IPS-11a (cell line): ENCODE measurements around the gene SLC35E2B.

ENCODE experiments used
- H3K4me3 ChIP-seq: one replicate; pipeline ENCODE4 v1.5.1; 2013; ENCODE audit warnings: low read depth, low read length, control low read depth

SLC35E2B gene

DNA sequence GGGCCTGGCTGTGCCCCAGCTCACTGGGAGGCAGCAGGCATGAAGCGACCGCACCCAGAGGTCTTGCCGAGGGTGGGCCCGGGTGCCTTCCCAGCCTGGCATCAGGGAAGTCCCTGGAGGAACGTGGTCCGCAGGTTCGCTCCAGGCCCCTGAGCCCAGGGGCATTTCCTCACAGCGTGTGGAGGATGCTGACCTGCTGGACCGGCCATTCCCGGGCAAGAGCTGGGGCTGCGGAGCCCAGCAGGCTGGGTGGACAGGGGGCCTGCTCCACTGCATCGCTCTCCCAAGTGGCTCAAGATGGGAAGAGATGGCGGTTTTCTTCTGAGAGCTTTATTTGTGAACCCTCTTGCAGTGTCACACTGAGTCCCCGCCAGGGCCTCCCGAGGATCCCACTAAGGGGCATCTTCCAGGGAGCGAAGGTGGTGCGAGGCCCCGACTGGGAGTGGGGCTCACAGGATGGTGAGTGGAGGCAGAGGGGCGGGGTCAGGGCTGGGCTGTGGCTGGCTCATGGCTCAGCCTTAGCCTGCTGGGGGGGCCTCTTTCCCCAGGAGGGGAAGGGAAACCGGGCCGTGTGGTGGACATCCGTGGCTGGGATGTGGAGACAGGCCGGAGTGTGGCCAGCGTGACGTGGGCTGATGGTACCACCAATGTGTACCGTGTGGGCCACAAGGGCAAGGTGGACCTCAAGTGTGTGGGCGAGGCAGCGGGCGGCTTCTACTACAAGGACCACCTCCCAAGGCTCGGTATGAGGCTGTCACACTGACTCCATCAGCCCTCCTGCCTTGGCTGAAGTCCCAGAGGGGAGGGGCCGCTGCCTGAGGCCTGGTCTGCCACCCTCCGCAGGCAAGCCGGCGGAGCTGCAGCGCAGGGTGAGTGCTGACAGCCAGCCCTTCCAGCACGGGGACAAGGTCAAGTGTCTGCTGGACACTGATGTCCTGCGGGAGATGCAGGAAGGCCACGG lies 67.9 kb downstream of the SLC35E2B start:
- no peak overlapping the region for H3K4me3 ChIP-seq

DNA sequence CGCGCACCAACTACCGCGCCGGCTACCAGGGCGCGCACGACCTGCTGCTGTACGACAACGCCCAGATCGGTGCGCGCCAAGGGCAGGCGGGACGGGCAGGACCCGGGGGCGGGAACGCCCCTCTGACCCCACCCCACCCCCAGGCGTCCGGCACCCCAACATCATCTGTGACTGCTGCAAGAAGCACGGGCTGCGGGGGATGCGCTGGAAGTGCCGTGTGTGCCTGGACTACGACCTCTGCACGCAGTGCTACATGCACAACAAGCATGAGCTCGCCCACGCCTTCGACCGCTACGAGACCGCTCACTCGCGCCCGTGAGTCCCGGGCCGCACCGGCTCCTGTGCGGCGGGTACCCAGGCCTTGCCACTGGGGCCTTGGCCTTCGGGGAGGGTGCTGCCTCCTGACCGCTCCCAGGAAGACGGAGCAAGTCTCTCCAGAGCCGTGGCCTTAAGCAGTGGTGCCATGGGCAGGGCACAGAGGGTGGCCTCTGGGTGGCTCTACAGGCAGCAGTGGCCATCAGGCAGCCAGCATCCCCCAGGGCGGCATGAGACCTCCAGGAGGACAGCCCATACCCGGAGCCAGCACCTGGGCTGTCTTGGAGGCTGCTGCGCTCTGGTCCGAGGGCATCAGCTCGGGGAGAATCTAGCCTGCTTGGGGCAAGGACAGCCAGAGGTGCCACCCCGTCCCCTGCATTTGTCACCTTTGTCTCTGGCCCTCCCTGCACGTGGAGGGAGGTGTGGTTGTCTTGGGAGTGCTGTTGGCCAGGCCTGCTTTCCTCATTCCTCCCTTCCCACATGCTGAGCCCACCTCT lies 68.8 kb downstream of the SLC35E2B start:
- no peak overlapping the region for H3K4me3 ChIP-seq

DNA sequence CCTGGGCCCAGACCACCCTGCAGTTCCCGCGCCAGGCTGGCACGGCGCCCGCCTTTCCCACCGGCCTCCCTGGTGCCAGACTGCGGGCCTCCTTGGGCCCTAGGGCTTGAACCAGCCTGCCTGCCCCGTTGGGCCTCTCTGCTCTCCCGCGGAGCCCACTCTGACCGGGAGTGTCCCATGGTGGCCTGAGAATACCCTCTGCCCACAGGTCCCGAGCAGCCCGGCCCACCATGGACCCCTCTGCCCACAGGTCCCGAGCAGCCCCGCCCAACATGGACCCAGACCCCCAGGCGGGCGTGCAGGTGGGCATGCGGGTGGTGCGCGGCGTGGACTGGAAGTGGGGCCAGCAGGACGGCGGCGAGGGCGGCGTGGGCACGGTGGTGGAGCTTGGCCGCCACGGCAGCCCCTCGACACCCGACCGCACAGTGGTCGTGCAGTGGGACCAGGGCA lies 69.4 kb downstream of the SLC35E2B start:
- no peak overlapping the region for H3K4me3 ChIP-seq

DNA sequence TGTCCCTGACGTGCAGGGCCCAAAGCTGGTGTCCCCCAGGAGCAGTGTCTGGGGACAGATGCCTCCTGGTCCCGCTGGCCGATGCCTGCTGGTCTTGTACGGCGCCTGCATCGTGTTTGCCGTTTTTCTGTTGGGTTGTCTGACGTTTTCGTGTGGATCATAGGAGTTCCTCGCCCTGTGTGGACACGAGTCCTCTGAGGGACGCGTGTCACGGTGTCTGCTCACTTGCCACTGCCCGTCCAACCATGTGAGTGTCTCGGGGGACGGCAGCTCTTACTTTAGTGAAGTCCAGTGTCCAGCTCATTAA lies 69.9 kb downstream of the SLC35E2B start:
- no peak overlapping the region for H3K4me3 ChIP-seq

DNA sequence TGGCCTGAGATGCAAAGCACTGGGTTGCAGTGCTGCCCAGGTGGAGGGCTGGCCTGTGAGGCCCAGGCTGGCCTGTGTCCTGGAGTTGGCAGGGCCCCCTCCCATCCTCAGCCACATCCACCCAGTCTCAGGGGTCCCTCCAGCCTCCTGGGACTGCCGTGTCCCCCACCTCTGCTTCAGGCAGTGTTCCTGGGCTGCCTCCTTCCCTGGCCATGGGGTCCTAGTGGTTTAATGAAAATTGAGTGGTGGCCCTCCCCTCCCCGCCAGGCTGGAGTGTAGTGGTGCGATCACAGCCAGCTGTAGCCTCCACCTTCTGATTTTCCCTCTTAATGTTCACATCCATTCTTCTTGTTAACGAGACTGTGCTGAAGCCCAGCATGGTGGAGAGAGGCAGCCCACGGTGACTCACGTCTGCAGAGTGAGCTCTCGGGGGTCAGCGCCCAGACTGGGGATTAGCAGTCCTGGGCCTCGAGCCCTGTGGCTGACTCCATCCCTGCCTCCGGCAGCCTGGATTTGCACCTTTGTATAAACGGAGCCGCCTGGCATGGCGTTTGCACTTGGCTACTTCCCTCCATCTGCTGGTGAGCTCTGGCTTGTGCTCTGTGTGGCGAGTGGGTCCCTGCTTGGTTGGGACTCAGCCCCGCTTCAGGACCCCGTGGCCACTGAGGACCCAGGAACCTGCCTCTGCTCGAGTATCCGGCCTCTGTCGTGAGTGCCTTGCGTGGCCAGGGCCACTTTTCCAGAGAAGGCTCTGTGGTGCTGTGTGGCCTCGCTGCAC lies 70.4 kb downstream of the SLC35E2B start:
- no peak overlapping the region for H3K4me3 ChIP-seq

DNA sequence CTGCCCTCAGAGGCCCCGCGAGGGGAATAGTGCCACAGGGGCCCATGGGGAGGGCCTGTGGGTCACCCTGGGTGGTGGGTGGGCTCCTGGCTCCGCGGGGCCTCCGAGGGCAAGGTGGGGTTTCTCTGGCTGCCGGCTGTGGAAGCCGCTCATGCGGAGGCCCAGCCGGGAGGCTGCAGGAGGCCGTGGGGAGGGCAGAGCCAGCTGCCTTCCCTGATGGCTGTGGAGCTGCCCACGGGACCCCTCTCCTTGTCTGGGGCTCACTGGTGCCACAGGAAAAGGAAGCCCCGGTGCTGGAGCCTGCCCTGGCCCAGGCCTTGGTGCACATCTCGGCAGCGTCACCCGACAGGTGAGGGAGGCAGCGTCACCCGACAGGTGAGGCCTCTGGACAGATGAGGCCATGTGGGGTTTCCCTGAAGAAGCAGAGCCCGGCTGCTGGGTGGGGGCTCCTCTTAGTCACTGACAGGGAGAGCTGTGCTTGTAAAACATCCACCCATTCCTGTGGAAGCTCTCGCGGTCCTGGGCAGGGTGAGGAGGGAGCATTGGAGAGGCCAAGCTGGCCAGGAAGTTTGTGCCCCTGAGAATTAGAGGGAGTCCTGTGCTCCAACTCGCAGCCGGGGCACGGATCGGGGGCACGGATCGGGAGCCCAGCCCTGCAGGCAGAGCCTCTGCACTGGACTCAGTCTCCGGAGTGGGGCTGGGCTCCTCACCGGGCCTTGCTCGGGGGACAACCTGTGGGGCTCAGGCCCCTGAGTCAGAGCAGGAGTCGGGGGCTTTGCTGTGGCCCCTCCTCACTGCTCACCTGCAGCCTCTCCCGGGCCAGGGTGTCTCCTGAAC lies 71.2 kb downstream of the SLC35E2B start:
- no peak overlapping the region for H3K4me3 ChIP-seq

DNA sequence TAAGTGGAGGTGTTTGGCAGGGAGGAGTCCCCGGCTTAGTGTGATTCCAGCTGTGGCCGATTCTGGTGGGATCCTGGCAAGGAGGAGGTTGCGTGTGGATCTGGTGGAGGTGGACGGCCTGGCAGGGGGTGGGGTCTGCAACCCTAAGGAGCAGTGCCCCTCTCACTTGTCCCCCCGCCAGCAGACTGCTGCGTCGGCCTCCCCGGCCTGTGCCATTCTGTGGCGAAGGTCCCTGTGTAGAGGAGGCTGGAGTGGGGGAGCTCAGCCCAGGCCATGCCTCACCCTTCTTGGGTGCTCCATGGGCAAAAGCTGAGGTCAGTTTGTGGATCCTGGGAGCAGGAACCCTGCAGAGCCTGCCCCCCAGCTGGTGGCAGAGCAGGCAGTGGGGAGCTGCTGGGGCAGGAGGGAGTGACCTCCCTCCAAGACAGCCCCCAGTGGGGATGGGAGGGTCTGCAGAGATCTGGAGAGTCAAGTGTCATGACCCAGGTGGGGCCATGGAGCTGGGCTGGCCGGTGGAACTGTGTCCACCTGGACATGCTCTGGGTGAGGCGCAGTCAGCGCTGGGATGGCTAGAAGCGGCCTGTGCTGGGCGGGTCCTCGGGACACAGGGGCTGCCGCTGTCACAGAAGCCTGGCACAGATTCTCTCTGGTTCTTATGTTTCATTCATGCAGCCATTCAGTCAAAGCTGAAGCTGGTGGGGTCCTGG lies 72.0 kb downstream of the SLC35E2B start:
- H3K4me3 ChIP-seq = no peak overlapping the region

DNA sequence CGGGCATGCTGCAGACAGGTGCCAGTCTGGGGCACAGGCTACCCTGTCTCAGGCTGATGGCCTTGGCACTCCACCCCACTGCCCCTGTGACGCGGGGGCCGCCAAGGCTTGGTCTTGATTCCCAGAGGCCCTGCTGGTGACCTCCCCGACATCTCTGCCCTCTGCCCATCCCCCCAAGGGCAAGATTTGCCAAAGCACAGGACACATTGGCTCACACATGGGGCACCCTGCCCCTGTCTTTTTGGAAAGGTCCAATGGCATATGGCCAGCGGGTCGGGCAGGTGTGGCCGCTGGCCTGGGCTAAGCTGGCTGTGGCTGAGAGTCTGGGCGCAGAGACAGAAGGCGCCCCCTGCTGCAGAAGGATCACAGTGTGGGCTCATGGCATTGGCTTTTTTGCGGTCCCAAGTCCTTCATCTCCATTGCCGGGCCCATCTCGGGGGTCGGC lies 72.7 kb downstream of the SLC35E2B start:
- no peak overlapping the region for H3K4me3 ChIP-seq

DNA sequence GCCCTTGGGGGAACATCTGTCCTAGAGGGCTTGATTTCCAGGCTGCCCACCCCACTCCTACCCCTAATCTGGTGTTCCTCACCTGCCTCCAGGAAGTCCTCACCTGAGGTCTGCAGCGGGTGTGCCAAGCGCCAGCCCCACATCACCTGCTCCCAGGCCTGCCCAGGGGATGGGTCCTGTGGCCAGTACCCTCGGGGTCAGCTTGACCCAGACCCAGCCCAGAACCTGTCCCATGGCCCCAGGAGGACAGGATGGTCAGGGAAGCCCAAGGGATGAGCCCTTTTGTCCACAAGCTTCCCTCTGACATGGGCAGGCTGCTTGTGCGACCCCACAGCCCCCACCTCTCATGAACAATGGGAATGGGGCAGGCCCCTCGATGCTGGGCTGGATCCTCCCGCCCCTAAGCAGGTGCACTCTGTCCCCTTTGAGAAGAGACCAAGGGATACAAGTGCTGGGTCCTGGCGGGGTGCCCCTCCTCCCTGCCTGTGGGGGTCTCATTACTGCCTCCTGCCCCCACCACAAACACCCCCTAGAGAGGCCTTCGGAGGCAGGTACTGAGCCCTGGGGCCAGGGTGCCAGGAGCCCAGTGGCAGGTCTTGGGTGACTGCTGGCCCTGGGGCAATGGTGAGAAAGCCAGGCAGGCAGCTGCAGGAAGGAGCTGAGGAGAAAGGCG lies 74.1 kb downstream of the SLC35E2B start:
- H3K4me3 ChIP-seq = no peak overlapping the region

DNA sequence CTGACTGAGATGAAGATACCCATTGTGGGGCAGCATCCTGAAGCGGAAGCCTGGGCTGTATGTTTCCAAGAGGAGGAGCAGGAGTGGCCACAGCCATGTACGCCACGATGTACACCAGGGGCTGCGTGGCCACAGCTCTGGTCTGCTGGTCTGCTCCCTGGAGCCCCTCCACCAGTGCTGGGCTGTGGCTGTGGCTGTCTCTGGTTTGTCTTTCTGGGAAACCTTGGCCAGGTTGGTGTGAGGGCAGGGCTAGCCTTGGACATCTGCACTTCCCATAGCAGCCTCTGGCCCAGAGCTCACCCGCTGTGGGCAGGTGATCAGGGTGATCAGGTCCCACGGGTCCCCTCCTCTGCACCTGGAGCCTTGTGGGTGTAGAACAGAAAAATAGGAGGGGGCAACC lies 74.7 kb downstream of the SLC35E2B start:
- no peak overlapping the region for H3K4me3 ChIP-seq

DNA sequence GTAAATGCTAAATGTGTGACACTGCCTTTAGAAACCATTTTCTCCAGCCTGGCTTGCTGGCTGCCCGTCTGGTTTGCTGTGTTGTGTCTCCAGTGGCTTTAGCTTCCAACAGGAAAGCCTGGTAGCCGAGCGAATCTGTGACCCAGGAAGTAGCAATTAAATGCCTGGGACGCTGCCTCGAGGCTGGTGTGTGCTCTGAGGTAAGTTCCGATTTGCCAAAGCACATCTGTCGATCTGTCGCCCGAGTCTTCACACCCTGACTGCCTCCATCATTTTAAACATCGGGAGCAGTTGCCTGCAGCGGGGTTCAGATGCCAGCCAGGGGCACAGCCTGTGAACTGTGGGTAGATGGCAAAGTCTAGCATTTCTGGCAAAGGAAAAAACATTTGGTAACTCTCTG lies 75.1 kb downstream of the SLC35E2B start:
- H3K4me3 ChIP-seq = no peak overlapping the region

DNA sequence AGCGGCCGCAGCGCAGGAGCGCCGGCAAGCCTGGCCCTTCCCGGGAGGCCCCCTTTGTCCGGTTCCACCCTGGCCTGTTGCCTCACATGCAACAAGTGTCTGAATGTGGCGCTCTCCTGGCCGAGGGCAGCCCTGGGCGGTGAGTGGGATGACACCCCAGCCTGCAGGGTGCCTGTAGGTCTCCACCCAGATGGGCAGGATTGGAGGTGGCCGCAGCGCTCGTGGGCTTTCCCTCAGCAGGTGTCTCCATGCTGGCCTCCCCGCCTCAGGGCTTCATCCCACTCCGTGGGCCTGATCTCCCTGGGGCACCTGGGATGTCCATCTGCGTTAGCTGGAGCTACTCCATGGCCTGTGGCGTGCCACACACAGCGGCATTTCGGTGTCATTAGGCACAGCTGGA lies 75.8 kb downstream of the SLC35E2B start:
- no peak overlapping the region for H3K4me3 ChIP-seq

DNA sequence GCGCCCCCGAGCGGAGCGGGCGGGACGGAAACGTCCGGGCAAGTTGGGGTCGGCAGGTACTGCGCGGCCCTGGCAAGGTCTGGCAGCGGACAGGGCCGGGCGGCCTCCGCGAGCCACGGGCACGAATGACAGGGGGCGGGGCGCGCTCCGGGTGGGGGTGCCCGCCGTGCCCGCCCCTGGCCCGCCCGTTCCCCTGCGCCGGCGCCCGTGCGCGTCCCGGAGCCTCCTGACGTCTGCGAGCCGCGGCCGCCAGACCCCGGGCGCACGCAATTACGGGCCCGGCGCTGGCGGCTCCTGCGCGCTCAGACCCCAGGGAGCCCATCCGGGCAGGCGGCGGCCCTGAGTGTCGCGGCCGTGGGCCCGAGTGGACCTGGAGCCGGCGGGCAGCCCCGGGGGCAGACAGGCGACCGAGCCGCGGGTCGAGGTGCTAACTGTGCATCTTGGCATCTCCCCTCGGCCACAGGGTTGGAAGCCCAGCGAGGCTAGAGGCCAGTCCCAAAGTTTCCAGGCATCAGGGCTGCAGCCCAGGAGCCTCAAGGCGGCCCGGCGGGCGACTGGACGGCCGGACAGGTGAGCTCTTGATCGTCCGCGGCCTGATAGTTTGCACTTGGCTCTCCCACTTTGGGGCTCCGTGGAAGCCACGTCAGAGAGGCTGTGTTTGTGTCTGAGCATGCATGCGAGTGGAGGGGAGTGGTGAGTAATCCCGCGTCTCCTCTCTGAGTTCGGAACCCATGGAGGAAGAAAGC lies 76.4 kb downstream of the SLC35E2B start:
- peak overlapping the region; percentile 88 for H3K4me3 ChIP-seq

DNA sequence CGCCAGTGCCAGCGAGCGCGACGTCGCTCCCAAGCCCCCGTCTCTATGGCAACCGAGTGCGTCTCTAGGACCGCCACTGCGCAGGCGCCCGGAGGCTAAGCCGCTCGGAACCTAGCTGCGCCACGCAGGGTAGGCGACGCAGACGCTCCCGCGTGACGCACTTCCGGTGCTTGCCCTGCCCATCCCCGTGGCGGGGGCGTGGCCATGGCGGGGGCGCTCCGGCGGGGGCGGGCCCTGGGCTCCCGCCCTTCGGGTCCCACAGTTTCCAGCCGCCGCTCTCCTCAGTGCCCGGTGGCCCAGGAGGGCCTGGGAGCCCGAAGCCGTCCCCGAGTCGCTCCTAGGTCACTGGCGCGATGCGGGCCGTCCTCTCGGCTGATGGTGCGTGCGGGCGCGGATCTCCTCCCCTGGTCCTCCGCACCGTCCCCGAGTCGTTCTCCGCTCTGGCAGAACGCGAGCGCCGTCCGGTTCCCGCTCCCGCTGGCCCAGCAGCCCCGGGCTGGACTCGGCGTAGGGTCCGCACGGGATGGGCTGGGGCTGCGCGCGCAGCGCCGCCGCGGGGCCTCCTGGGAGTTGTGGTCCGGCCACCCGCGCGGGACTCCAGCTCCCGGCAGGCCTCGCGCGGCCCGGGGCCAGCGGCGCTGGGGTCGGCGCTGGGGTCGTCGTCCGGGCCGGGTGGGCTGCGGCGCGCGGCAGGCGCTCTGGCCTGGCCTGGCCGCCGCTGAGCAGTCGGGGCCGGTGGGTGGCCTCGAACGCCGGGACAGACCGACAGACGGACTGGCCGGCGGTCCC lies 77.1 kb downstream of the SLC35E2B start, which contains the start of gene MIB2:
MIB2 (plus strand) TSS at position 245 of the 789 bp plus-strand sequence. CDS start 7,953 bp downstream, outside the sequence.
- peak within 1 kb of the TSS; percentile 88 for H3K4me3 ChIP-seq

DNA sequence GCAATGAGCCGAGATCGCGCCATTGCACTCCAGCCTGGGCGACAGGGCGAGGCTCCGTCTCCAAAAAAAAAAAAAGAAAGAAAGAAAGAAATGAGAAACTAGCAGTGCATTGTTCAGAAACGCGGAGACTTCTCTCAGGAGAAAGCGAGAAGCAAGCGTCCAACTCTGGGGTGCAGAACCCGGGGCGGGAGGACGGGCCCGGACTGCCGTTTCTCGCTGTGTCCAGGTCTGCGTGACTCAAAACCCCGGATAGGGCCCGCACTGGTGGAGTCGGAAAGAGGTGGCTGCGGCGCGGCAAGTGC lies 77.7 kb downstream of the SLC35E2B start:
- peak overlapping the region; percentile 88 for H3K4me3 ChIP-seq

DNA sequence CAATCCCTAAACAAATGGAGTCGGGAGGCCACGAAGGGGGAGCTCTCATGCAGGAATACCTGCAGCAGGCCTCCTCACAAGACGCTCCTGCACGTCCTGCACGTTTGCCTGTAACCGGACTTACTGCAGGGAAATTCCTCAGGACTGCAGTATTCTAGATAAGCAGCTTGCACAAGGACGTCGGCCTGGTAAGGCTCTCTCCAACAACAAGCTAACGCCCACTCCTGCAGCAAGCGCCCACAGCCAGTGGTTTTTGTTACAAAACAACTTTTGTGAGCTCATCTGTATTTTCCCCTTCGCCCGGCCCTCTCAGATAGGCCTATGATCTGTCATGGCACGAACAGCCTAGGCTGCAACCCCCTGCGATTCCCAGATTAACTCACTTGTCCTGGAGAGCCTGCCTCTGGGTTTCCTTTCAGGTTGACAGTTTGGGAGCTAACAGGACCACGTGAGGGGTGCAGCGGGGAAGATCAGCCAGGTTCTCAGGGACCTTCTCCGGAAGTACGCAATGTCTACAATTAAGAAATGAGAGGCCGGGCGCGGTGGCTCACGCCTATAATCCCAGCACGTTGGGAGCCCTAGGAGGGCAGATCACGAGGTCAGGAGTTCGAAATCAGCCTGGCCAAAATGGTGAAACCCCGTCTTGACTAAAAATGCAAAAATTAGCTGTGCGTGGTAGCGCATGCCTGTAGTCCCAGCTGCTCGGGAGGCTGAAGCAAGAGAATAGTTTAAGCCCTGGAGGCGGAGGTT lies 78.2 kb downstream of the SLC35E2B start:
- H3K4me3 ChIP-seq = peak overlapping the region; percentile 88

DNA sequence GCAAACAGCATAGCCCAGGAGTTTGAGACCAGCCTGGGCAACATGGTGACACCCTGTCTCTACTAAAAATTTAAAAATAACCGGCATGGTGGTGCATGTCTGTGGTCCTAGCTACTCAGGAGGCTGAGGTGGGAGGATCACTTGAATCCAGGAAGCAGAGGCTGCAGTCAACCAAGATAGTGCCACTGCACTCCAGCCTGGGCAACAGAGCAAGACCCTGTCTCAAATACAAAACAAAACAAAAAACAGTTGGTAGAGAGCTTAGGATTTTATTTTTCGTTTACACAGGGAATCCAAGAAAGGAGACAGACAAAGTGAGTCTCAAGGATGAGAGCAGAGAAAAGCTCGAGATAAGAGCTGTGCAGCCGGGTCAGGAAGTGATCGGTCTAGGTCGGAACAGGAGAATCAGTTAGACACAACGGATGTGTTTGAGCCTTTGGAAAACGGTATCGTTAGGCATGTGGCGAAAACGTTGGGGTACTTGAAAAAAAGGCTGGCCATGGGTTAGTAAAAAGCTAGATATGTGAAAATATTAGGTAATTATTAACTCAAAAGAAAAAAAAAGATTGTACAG lies 79.0 kb downstream of the SLC35E2B start:
- no peak overlapping the region for H3K4me3 ChIP-seq
